Inflammatory macrophage (primary cell): Measurements from ENCODE around the gene PRADC1.
"Not testable (repeated sequence)": the region's sequence is repeated elsewhere in the genome, so short reads cannot be mapped to it uniquely, and the experiment has no call there.

Experiments used
- DNase-seq, 2 donors: peaks; one replicate each; pipeline ENCODE4 v3.0.0-alpha.2; 2020 to 2022
- total RNA-seq, 18 experiments: gene quantifications; one replicate each; lab custom pipeline; 2026; ENCODE audit warnings: mixed read lengths in 6 of 18, inconsistent platforms in 2 of 18; lab: John Stamatoyannopoulos, UW

PRADC1 gene
- total RNA-seq, result 6.7 to 46.8 (median 26.3) reads per million in 18 experiments

- DNase-seq, result peak; percentile 100
Observed at GRCh38 chr2:73233154-73233931, at the start of gene PRADC1. Gene PRADC1 (minus strand): TSS chr2:73233239. CDS start chr2:73233160, 79 bp downstream.

GRCh38 chr2:73281244-73281643 is 48.2 kb upstream of the PRADC1 start:
- no peak for DNase-seq

DNA sequence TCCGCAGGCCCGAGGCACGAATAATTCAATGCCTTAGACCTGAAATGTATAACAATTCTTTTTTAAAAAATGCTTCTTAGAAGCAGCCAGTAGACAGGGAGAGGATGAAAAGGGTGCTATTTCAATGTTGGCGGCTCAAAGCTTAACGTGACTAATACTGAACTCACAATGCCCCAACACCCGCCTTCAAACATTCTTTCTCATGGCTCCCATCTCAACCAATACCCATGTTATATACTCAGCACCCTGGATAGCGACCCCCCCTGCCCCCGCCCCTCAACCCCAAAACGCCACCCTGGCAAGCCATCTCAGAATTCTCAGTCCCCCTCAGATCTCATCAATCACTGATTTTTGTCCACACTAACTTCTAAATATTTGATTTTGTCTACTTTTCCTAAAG is 46.8 kb upstream of the PRADC1 start:
- no peak for DNase-seq

- DNase-seq, result no peak
Observed at GRCh38 chr2:73272270-73272669, 39.2 kb upstream of the PRADC1 start.

GRCh38 chr2:73269686-73270465 is 36.8 kb upstream of the PRADC1 start:
- no peak for DNase-seq

DNA sequence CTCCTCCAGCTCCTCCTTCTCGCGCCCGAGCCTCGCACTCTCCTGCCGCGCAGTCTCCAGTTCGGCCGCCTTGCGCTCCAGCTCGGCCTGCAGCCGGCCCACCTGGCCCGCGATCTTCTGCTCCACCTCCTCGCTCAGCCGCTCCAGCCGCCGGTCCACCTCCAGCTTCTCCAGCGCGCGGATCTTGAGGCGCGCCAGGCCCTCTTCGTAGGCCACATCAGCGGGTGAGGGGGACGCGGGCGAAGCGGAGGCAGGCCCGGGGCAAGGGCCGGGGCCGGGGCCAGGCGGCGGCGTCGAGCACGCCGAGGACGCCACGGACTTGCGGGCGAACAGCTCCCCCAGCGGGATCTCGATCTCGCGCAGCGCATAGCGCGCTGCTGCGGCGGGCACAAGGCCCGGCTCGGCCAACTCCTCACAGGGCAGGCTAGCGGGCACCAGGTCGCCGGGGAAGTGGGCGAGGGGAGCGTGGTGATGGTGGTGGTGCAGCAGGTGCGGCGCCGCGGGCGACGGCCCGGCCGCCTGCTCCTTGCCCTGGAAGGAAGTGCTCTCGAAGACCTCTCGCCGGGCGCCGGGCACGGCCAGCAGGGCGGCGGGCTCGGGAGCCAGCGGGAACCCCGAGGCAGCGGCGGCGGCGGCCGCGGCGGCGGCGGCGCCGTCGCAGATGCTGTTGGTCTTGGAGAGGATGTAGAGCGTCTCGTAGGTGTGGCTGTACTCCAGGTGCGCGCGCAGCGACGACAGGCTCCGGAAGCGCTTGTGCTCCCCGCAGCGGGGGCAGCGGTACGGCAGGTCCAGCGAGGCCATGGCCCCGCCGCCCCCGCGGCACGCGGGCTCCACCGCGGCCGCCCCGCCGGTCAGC is 36.0 kb upstream of the PRADC1 start:
- DNase-seq, result peak in 1 of 2 donors; percentile 18

GRCh38 chr2:73268366-73268829 is 35.4 kb upstream of the PRADC1 start:
- no peak for DNase-seq

DNA sequence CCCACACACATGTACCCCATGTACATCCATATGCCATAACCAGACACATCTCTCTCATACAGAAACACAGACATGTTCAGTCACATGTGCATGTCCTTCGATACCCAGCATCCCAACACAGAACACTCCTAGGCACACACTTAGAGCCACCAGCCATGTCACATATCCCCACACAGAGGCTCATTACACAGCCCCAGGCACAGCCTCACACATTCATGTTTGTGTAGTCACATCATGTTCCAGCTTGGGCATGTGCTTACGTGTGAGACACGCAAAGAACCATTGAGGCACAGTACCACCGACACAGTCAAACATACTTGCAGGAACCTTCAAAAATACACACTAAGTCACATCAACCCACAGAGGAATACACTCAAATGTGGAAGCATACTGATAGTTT is 34.0 kb upstream of the PRADC1 start:
- DNase-seq, result no peak

DNA sequence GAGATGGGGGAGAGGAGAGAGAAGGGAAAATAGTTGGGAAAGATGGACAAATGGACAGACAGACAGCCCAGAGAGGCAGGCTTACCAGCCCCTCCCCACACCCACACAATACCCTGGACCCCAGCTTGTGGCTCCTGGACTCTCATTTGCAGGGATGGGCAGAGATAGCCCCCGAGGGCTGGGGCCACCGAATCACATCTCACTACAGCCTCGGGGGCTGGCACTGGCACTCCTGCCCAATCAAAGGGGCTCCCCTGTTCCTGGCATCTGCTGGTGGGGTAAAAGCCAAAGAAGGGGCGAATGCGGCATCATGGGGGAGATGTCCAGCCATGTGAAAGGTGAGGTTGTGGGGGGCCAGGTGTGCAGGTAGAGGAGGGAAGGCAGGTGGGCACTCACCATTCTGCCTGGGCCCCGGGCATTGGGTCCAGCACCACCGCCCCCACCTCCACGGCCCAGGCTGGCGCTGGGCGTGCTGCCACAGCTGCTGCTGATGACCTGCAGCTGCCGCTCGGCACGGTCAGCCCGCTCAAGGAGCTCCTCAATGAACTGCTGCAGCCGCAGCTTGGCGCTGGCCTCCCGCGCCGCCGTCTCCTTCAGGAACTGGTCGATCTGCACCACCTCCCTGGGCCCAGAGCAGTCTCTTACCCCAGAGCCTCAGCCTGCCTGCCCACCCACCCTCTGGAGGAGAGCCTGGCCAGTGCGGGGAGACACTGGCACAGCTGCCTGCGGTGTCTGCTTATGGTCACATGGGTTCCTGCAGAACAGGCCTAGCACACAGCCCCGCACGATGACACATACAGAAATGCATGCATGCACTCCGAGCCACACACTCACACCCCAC is 33.2 kb upstream of the PRADC1 start:
- no peak for DNase-seq

DNA sequence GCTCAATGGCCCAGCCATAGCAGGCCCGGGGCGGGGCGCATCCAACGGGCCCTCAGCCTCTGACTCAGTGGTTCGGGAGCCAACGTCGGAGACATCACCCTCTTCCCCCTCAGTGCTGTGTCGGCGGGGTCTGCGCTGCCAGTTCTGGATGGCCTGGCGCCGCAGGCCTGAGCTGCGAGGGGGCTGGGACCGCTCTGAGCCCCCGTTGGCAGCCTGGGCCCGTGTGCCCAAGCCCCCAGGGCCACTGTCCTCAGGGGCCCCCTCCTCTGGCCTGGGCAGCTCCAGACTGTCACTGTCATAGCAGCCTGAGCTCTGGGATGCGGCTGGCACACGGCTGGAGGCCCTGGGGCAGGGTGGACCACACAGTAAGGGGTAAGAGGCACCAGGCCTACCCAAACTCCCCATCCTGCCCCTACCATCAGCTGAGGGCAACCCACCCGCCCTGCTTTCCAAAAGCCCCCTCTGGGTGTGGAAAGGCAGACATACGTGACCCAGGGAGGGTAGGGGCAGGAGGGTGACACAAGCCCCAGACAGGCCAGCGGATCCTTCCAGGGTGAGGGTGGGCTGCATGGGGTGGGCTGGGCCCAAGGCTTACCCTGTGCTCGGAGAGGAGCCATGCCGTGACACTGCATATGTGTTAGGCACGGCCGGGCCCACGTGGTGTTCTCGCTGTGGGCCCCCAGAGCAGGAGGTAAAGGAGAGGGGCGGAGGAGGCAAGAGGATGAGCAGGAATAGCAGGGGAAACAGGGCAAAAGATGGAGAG is 32.4 kb upstream of the PRADC1 start:
- DNase-seq, result no peak

DNA sequence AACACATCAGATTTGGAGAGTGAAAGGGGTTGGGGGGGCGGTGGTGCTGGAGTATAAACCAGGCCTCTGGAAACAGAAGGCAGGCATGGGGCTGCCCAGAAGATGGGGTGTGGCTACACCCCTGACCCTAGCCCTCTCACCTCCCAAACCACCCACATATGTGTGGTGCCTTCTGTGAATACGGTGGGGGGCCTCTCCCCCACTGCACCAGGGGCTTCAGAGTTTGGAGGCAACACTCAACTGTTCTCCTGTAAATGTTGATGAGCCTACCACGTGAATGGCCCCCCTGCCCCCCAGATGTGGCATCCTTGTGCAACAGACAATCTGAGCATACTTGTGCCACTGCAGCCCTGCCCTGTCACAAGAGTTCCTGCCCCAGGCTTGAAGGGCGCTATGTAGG is 31.7 kb upstream of the PRADC1 start:
- no peak for DNase-seq

DNA sequence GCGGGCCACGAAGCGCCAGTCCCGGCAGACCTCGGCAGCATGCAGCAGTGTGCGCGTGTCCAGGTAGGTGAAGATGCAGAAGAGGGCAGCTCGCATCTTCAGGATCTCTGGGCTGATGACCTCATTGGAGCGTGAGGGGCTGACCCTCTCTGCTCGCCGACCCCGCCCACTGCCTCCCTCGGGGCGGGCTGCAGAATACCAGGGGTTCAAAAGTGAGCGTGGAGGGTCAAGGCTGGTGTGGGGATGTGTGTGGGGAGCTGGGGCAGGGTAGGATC is 31.2 kb upstream of the PRADC1 start:
- no peak for DNase-seq

DNA sequence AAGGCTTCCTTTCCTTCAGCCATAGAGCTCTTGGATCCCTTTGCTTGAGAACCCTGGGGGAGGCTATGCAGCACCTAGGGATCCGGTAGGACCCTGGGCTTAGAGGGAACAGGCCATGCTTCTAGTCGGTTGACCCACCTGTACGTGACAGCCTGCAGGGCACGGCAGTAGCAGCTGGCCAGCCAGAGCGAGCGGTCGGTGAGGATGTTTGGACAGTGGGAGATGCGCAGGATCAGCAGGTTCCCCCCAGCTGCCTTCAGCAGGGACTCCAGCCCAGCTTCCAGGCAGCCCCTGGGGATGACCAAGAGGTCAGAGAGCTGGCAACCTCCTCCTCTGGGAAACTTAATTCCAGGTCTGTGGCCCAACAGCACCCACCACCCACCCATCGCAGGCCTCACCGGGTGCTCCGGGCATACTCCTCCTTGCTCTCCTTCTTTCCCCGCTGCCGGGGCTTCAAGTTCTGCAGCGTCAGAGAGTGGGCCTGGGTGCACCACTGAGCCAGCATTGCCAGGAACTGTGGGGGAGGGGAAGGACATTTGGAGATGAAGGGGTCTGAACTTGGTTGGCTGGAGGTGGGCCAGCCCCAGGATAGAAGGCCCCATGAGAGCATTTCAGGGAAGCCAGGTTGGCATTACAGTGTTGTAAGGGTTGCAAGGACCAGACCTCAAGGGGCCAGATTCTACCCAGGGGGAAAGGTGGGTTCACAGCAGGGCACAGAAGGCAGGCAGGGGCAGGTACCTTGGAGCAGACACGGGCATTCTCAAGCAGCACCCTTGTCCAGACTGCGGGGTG is 30.7 kb upstream of the PRADC1 start:
- DNase-seq, result no peak

DNA sequence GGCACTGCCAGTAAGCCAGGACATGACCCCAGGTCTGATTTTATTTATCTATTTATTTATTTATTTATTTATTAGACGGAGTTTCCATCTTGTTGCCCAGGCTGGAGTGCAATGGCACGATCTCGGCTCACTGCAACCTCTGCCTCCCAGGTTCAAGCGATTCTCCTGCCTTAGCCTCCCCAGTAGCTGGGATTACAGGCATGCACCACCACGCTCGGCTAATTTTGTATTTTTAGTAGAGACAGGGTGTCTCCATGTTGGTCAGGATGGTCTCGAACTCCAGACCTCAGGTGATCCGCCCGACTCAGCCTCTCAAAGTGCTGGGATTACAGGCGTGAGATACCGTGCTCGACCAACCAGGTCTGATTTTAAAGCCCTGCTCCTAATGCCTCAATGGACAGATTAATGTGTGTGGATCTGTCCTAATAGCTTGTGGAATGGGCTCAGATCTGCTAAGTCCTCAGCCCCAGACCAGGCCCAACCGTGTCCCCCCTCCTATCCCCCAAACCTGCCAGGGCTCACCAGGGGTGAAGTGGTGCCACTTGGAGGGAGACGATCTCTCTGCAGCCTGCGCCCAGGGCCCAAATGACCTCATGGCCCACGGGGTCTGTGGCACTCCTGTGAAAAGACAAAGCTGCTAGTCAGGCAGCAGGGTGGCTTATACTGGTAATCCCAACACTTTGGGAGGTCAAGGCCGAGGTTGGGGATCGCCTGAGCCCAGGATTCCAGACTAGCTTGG is 29.8 kb upstream of the PRADC1 start:
- not testable (repeated sequence) for DNase-seq

- DNase-seq, result no peak
Observed at GRCh38 chr2:73262108-73262651, 29.1 kb upstream of the PRADC1 start.

DNA sequence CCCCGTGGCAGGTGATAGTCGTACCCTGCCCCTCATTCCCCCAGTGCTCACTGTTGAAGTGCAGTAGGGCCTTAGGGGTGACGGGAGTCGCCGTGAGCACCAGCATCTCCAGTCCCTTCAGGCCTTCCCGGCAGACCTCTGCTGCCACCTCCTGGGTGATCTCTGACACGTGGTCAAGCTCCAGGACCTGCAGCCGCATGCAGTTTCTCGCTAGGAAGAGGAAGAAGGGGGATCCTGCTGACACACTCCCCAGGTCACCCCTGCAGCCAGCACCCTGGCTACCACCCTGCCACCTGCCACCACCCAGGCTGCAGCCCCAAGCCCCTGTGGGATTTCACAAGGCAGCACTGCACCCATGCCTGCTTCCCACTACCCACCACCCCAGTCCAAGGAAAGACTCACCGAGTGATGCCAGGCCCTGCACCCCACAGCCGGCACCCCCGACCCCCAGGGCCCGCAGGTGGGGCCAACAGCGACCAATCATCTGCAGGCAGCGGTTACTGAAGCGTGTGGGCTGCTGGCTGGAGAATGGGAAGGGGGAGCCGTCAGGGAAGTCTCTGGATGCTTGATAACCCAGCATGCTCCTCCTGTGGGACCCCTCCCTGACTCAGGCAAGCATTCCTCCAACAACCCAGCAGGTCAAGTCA is 27.4 kb upstream of the PRADC1 start:
- DNase-seq, result peak; percentile 33 to 56

- DNase-seq, result no peak
Observed at GRCh38 chr2:73259704-73260337, 26.8 kb upstream of the PRADC1 start.

DNA sequence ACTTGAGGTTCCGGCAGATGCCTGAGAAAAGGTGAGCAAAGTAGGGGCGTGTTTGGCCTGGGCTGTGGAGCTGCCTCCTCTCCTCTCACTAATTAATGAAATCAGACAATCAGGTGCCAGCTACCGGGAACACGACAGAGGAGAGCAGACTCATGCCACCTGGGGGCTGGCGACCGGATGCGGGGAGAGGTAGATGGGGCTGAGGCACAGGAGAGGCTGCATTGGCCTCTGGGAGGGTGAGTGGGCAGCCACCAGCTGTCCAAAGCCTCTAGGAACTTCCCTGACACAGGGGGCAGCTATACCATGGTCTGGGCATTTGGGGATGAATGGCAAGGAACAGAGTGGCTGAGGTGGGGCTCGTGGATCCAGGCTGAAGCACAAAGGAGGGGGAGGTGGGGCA is 26.2 kb upstream of the PRADC1 start:
- no peak for DNase-seq

DNA sequence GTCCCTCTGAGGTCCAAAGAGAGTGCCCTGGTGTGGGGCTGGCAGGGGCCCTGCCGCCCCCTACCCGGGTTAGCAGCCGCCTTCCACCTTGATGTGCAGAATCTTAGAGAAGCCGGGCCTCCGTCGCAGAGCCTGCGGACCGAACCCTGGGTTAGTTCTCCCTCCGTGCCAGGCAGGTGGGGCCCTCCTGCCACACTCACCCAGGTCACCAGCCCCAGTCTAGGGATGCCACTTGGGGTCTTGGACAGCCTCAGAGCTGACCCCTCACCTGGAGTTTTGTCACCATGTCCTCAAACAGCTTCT is 25.8 kb upstream of the PRADC1 start:
- no peak for DNase-seq
